Keratinocyte (primary cell): ENCODE data around the gene SMIM14. TPM values are rescaled to one million over a fixed set of nuclear protein-coding genes. Genes with fewer than 3 reads are reported as not detected.

Source experiments
- DNase-seq: peaks from one replicate; pipeline ENCODE4 v3.0.0-alpha.2; 2011; ENCODE audit warnings: low read depth, missing footprints, low spot score
- FAIRE-seq: peaks from 2 replicates; lab custom pipeline; 2011; peaks lifted over from hg19 to GRCh38; lab: Jason Lieb, UNC
- H2AFZ ChIP-seq: 2 replicates; pipeline ENCODE4 v1.6.0; 2012; ENCODE audit warnings: low read length, control low read depth, inconsistent platforms; ENCODE audit not compliant: control insufficient read depth
- H3K27ac ChIP-seq: 2 replicates; pipeline ENCODE4 v1.5.1; 2011; ENCODE audit warnings: low read length; ENCODE audit not compliant: control insufficient read depth, insufficient read depth
- H3K27me3 ChIP-seq: 3 replicates; pipeline ENCODE4 v1.6.0; 2011; ENCODE audit warnings: low read length; ENCODE audit not compliant: control insufficient read depth, insufficient read depth; ENCODE audit errors: extremely low read depth
- H3K36me3 ChIP-seq, 2 experiments: 2 replicates in 1 of 2; 3 replicates in 1 of 2; pipeline ENCODE4 v1.5.1; 2011; ENCODE audit warnings: low read length in 2 of 2, mild to moderate bottlenecking in 1 of 2; ENCODE audit not compliant: control insufficient read depth in 2 of 2, insufficient read depth in 2 of 2; ENCODE audit errors: extremely low read depth in 1 of 2
- H3K4me1 ChIP-seq: 3 replicates; pipeline ENCODE4 v1.5.1; 2011; ENCODE audit warnings: low read length; ENCODE audit not compliant: control insufficient read depth, insufficient read depth; ENCODE audit errors: extremely low read depth
- H3K4me2 ChIP-seq: 3 replicates; pipeline ENCODE4 v1.6.0; 2011; ENCODE audit warnings: low read depth, low read length; ENCODE audit not compliant: control insufficient read depth, insufficient read depth; ENCODE audit errors: extremely low read depth
- H3K4me3 ChIP-seq, 3 experiments: fragments of 200-600 bp in 1 of 3; sonication (generic) in 1 of 3; 2 replicates in 2 of 3; 3 replicates in 1 of 3; pipeline ENCODE4 v1.5.1; 2011 to 2016; ENCODE audit warnings: low read length in 3 of 3, mild to moderate bottlenecking in 3 of 3, control low read depth in 2 of 3, inconsistent platforms in 1 of 3, low read depth in 1 of 3, mixed read lengths in 1 of 3, mixed run types in 1 of 3, moderate library complexity in 1 of 3; ENCODE audit not compliant: control insufficient read depth in 2 of 3, insufficient read depth in 2 of 3; ENCODE audit errors: extremely low read depth in 1 of 3
- H3K79me2 ChIP-seq: 2 replicates; pipeline ENCODE4 v1.6.0; 2012; ENCODE audit warnings: low read length; ENCODE audit not compliant: control insufficient read depth, insufficient read depth
- H3K9ac ChIP-seq: 3 replicates; pipeline ENCODE4 v1.6.0; 2011; ENCODE audit warnings: low read length; ENCODE audit not compliant: control insufficient read depth, insufficient read depth; ENCODE audit errors: extremely low read depth
- H3K9me1 ChIP-seq: 3 replicates; pipeline ENCODE4 v1.6.0; 2011; ENCODE audit warnings: low read length; ENCODE audit not compliant: control insufficient read depth, insufficient read depth; ENCODE audit errors: extremely low read depth
- H3K9me3 ChIP-seq: 2 replicates; pipeline ENCODE4 v1.5.1; 2012; ENCODE audit warnings: low read depth, low read length; ENCODE audit not compliant: control insufficient read depth
- H4K20me1 ChIP-seq: 3 replicates; pipeline ENCODE4 v1.6.0; 2011; ENCODE audit warnings: low read length; ENCODE audit not compliant: control insufficient read depth, insufficient read depth; ENCODE audit errors: extremely low read depth
- CTCF ChIP-seq, 3 experiments: IDR thresholded peaks in 1 of 3; conservative IDR thresholded peaks in 1 of 3; optimal IDR thresholded peaks in 1 of 3; 2 replicates in 2 of 3; 3 replicates in 1 of 3; pipeline versions ENCODE3 to v1.5.1; 2011; ENCODE audit warnings: low read length in 3 of 3, mild to moderate bottlenecking in 3 of 3, moderate library complexity in 2 of 3, control low read depth in 1 of 3, inconsistent platforms in 1 of 3; ENCODE audit not compliant: insufficient read depth in 2 of 3; ENCODE audit errors: extremely low read depth in 1 of 3
- EZH2 ChIP-seq: IDR thresholded peaks from one replicate; pipeline ENCODE4 v1.6.1; 2012; ENCODE audit warnings: inconsistent platforms, mild to moderate bottlenecking, low read length, moderate library complexity
- dilution Hi-C: fragments of 300-500 bp; cut with MboI; formaldehyde crosslinking; loops from one replicate; pipeline ENCODE4 v1.7.0; 2020; ENCODE audit warnings: low sequenced_read_pairs; ENCODE audit not compliant: extremely low pct_ligation_motif_present
- polyA plus RNA-seq, 5 experiments: library from polyadenylated mRNA; depleted of rRNA in 3 of 5; stranded (reverse) in 3 of 5; stranded (forward) in 1 of 5; unstranded in 1 of 5; fragments of >200 nt; gene quantifications; 1 replicate in 1 of 5; 2 replicates in 3 of 5; 3 replicates in 1 of 5; pipeline versions ENCODE4 v1.2.1 to v1.2.3, GENCODE V29; 2011 to 2012; ENCODE audit warnings: missing spikeins in 2 of 5, low read depth in 1 of 5, low replicate concordance in 1 of 5

The SMIM14 gene
- polyA plus RNA-seq, 1 donor (not counting 4 experiments of a cell fraction or from before 2014, with no cell fraction given) = 13.9 TPM

- Histone ChIP-seq H3K4me3 (no peak overlapping the region), H3K4me1 (no peaks in the 10 kb centered on the region), H3K9me1 (no peaks in the 10 kb centered on the region), H3K27me3 (no peaks in the 10 kb centered on the region), H3K9ac (no peak overlapping the region), H3K4me2 (no peak overlapping the region), H3K27ac (no peak overlapping the region), H3K9me3 (no peaks in the 10 kb centered on the region), H3K36me3 (peaks cover 13 to 20% of the 10 kb centered on the region in 2 experiments), H3K79me2 (no peaks in the 10 kb centered on the region), H4K20me1 (no peaks in the 10 kb centered on the region), H2AFZ (no peak overlapping the region)
- DNase-seq (no peak), FAIRE-seq (peak; percentile 58)
- dilution Hi-C loops = no loop called here
- TF ChIP-seq CTCF (optimal IDR thresholded peaks at IDR 0.05 in 1 of 3, IDR thresholded peaks at IDR 0.05 in 1 of 3, conservative IDR thresholded peaks at IDR 0.05 in 1 of 3; ENCODE audit: extremely low read depth in 1 of 3, insufficient read depth in 2 of 3, low read length in 3 of 3) = no peak
- TF ChIP-seq EZH2 = no peak
These were observed 136.5 kb downstream of the SMIM14 start for GRCh38 chr4:39502019-39502663.

- FAIRE-seq (no peak), DNase-seq (no peak)
- no peaks in the 10 kb centered on the region for H3K27me3 ChIP-seq
- H3K27ac ChIP-seq = no peak overlapping the region
- H3K4me2 ChIP-seq = no peak overlapping the region
- dilution Hi-C loops = no loop called here
- H3K4me3 ChIP-seq = no peak overlapping the region
- no peaks in the 10 kb centered on the region for H4K20me1 ChIP-seq
- H3K9me1 ChIP-seq = no peaks in the 10 kb centered on the region
- H3K36me3 ChIP-seq = peaks cover 4% of the 10 kb centered on the region in 2 experiments
- no peaks in the 10 kb centered on the region for H3K79me2 ChIP-seq
- H3K4me1 ChIP-seq = peaks cover 10% of the 10 kb centered on the region
- H3K9me3 ChIP-seq = no peaks in the 10 kb centered on the region
- no peak overlapping the region for H3K9ac ChIP-seq
- no peak for TF ChIP-seq CTCF (optimal IDR thresholded peaks at IDR 0.05 in 1 of 3, IDR thresholded peaks at IDR 0.05 in 1 of 3, conservative IDR thresholded peaks at IDR 0.05 in 1 of 3; ENCODE audit: extremely low read depth in 1 of 3, insufficient read depth in 2 of 3, low read length in 3 of 3)
- TF ChIP-seq EZH2 = no peak
- H2AFZ ChIP-seq = no peak overlapping the region
These were observed 140.0 kb downstream of the SMIM14 start for GRCh38 chr4:39498727-39499020.
